Measurements from ENCODE around the gene THSD4.
"Not testable (repeated sequence)": the region's sequence is repeated elsewhere in the genome, so short reads cannot be mapped to it uniquely, and the experiment has no call there.

- TF ChIP-seq CTCF (IDR thresholded peaks at IDR 0.05; ENCODE audit: poor library complexity, severe bottlenecking); EZH2 (IDR thresholded peaks at IDR 0.05; ENCODE audit: borderline replicate concordance, insufficient read depth, low read length, poor library complexity, severe bottlenecking); RAD21 (conservative IDR thresholded peaks at IDR 0.05); POLR2AphosphoS5 (IDR thresholded peaks at IDR 0.05): not testable (repeated sequence)
Measured at GRCh38 chr15:71670222-71670621, 555.0 kb downstream of the THSD4 start.

Data from neural cell (in vitro differentiated cells).